NCI-H446 (cell line): Measurements from ENCODE around the gene MAF.

Experiments used
- DNase-seq, 2 experiments: peaks; one replicate each; lab custom pipeline; 2025; lab: John Stamatoyannopoulos, UW

MAF gene

DNA sequence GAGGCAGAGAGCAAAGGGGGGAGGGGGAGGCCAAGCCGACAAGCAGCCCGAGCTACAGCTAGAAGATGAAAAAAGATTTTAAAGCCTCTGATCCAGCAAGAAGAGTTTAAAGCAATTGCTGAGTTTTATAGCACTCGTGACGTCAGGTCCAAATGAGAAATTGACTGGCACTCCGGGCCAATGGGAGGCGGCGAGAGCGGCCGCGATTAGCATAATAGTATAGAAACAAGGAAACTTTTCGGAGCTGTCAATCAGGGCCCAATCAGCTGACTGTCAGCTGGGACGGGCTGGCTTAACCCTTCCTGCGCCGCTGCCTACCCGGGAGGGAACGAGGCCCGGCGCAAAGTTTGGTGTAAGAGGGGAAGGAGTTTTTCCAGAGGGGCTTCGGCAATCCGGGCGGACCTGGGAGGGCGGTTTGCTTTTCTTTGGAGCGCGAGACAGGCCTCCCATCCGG lies at the start of gene MAF:
TSS of gene MAF (minus strand) at position 100 of the 454 bp plus-strand sequence. CDS start 835 bp downstream, outside the sequence.
- no peak for DNase-seq

DNA sequence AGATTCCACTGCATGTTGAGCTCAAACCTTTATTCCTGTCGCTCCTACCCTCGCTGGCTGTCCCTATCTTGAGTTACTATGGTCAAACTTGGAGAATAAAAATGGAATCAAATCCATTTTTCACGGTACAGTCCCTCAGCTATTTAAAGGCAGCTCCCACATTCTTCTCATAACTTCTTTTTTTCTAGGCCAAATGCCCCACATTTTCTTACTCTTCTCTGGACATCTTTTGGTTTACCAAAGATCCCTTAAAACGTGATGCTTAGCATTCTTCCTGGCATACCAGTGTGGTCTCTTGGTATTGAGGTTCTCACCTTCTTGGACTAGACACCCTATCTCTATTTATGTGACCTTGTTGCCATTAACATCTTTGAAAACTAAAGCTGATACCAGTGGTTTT lies 48.3 kb upstream of the MAF start:
- no peak for DNase-seq

DNA sequence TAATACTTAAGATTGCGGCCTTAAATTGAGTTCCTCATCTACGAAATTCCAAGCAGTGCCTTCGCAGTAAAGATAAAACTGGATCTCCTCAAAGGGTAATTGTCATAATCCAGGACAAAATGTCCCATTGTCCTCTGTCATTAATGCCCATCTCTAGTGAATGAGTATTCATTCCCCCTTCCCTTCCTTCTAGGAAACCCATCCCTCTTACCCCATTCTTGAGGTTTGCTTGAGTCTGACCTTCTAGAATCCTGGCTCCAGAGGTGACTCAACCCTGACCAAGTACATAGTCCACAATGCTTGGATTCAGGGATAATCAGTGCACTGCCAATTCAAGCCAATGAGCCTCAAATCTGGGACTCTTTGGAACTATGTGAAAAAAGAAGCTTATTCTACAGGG lies 47.0 kb upstream of the MAF start:
- DNase-seq, result no peak

DNA sequence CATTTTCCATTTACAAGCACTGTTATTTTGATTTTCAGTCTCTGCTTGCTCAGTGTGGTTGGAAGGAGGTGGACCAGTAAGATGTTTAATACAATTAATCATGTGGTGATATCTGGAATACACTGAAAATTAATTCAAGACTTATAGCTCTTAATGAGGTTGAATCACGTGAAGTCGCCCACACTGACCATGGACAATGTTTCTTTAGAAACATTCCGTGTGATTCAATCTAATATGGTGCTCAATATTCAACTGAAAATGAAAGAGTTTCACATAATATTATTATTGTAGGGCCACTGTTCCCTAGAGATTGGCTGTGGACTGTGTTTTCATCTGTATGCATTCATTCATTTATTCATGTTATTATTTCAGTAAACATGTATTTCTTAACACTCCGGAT lies 45.2 kb upstream of the MAF start:
- DNase-seq, result no peak

DNA sequence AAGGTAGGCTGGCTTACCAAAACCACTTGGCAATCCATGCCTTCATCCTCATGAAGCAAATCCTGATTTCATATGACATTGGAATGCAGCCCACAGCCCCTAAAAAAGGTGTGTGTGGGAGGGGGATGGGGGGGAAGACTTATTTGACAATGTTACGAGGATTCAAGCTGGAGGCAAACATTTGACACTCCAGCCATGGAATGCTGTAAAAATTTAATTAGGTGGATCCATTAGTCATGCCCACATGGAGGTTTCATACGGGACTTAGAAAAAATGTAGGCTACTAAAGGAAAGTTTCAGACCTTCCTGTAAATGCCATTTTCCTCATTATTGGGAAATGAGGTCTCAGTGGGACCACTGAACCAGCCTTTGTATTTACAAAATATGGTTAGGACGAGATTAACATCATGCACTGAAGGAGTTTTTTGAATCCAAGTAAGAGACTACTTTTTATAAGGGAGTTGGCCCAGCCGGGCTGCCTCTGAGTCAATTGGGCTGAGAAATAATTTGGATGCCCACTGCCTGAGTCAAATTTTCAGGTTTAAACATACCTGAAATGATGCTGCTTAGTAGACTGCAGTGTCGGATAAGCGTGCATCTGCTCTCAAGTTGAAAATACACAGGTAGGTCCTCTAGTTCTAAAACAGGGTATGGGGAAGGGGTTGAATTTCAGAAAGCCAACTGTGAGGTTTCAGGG lies 44.6 kb upstream of the MAF start:
- DNase-seq, result no peak

DNA sequence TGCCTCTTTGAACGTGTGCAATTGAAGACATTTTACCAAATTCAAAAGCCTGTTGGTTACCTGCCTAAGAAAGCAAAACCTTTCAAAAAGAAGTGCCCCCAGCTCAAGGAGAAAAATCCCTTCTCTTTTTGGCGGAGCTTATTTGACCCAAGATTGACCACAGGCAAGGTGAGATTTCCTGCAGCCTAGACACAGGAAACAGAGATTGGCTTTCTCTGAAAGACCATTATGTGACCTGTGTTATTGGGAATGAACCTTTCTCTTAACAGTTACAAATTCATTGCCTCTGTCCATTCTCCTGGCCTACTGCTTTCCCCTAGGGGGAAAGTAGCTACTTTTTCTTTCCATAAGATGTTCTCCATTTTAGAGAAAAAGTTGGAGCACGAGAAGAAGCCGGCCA lies 42.1 kb upstream of the MAF start:
- DNase-seq, result no peak

DNA sequence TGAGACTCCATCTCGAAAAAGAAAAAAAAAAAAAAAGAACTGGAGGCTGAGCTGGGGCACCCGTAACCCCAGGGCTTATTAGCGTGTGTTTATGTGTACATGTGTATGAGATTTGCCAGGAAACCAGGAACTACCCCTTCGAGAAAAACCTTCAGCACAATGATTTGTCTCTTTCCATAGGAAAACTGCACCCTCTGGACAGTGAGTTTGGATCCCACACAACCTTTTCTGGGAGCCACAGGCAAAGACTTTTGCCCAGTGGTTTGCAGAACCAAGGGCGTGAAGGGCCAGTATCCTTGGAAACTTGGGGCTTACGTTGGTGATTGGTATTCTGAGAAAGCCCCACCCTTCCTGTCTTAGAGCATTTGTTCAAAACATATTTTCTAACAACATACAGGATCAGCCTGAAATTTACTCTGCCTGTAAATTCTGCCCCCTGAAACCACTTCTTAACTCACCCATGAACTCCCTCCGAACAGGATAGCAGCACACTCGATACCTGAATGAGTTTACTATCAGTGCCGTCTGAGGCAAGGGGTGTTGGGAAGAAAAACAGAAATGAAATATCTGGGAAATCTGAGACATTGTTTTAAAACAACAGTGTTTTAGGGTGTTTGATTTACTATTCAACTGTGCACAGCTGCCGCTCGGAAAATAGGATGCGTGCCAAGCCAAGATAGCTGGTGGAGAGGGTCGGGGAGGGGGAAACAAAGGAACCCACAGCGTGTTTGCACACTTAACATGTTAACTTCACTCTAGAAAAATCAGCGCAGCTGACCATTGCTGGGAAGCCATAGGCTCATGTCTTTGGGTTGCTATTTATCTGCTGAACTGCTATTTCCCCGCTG lies 40.2 kb upstream of the MAF start:
- DNase-seq, result no peak

DNA sequence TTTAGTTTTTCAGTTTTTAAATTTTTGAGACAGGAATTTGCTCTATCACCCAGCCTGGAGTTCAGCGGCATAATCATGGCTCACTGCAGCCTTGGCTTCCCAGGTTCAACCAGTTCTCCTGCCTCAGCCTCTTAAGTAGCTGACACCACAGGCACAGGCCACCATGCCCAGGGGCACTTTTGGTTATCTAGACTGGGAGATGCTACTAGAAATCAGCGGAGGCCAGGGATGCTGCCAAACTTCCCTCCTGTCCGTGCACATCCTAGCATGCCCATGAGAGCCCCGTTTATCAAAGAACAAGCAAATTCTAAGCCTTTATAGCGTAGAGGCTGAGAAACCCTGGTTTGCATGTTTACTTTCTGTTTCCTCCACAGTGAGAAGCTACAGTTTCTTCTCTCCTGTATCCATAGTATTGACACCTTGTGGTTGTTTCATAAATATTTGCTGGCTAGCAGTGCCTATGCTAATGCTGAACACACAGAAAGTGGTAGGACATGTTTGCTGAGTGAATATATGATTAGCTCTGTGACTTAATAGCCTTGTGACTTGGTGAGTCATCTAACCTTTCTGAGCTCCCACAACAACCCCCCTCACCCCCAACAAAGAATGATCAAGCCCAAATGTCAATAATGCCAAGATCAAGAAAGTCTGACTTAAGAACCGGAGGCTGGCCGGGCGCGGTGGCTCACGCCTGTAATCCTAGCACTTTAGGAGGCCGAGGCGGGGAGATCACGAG lies 39.2 kb upstream of the MAF start:
- DNase-seq, result no peak

DNA sequence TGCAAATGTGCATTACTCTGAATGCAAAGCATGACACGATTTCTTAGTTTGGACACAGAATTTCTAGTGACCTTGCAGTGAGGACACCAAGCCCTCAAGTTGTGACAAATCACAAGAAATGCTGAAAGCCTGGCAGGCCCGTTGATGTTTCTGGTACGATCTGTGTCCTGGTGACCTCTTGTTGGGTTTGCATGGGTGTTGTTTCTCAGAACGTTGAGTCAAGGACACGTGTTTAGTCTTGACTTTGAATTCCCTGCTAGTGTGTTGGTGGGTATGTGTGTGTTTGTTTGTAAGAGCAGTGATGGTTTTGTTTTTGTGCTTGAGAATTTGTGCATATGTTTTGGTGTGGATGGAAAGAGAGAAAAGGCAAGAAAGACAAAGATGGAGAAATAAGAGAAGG lies 37.8 kb upstream of the MAF start:
- DNase-seq, result no peak

DNA sequence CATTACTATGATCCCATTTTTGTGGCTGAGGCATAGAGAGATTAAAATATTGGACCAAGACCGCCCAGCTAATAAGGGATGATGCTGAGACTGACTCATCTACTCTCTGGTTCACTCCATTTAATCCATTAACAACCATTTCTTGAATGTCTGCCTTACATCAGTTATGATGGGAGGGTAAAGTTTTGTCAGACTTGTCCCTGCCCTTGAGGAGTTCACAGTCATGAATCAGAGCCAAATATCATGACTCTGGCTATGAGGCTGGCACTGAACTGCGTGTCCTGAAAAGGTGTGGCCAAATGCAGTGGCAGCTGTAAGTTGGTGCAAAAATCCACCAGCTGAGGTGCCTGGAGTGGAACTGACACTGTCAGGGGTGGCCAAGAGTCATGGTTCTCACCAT lies 35.0 kb upstream of the MAF start:
- DNase-seq, result no peak

DNA sequence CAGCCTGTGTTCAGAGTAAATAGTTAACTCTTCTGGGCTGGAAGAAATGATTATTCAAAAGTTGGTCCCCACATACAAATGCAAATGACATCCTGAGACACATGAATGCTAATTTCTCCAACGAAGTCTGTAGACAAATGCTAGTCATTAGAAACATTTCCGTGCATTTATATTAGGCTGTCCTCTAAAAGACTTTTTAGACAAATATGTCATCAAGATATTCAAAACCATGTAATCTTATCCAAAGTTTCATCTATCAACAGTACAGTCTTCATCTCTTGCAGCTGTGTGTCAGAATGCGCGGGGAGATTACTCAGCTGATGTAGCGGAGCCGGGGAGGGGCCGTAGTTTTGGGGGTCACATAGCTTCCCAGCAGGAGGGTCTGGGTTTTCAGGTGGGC lies 33.8 kb upstream of the MAF start:
- DNase-seq, result no peak

DNA sequence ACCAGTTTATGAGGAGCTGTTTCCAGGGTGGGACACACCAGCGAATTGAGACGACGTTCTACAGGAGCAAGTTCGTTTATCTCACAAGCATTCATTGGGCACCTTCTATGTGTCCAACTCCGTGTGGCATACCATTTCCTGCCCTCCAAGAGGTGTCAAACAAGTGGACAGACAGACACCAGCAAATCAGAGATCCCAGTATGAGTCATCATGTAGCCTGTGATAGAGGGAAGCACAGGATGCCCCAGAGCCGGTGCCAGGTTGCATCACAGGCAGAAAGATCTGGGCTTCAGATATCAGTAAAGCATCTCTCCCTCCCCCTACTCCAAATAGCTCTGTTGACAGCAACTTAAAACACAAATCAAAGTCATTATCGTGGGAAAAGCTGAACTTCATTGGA lies 31.8 kb upstream of the MAF start:
- DNase-seq, result no peak

DNA sequence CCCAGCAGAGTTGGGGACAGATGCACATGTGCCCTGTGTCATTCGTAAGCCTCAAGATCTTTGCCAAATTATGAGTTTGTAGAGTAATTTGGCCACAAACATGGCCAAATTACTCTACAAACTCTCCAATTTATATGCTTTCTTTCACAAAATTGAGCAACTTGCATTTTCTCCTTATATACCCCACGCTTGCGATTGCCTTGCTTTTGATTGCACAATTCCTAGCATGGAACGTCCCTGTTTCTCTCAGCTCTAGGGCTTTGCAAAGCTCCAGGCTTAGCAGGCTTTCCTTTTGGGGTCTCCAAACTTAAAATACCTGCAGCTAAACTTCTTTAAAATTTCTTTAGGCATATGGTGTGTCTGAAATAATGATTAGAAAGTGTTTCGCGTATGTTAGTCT lies 28.5 kb upstream of the MAF start:
- DNase-seq, result no peak

DNA sequence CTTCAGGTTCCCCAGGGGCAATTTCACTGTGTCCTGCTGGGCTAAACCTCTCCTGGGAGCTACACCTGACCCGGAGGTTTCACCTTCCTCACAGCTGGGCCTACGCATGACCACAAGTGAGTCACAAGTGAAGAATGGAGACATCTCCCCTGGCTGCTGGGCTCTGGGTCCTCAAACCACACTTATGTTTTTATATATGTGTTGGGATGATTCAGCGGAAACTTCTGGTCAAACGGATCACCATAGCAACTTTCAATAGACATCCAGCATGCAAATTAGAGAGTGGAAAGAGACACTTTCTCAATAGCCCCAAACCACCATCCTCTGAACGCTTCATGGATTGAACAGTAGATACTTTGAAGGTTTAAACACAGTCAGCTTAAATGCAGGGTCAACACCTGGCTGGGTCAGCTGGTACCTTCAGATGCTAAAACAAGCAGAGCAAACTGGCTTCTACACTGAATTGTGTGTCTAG lies 28.0 kb upstream of the MAF start:
- DNase-seq, result no peak

DNA sequence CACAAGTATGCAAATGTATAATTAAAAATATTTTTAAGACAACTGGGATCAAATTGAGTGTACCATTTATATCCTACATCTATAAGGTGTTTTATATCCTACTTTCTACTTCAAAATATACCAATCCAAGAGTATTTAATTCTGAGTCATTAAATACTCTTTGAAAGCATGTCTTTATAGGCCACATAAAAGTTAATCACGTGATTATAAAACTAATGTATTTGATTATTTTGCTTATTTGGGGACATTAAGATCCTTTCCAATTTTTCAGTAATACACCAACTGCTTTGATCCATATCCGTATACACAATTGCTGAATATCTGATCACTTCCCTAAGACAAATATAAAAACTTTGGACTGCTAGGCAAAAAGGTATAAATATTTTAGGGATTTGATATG lies 26.6 kb upstream of the MAF start:
- no peak for DNase-seq

DNA sequence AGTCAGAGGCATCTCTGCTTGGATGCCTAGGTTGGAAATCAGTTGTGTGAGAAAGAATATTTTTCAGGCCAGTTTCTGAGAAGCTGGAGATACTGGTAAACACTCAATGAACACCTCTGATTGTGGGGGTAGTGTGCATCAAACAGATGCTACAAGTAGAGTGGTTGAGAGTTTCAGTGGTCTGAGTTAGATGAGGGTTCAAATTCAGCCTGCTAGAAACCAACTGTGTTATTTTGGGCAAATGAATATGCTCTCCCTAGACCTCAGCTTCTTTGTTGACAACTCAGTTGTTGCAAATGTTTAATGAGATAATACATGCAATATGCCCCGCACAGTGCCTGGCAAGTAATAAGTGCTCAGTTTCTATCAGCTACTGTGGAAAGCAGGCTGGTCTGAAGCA lies 25.2 kb upstream of the MAF start:
- DNase-seq, result no peak

DNA sequence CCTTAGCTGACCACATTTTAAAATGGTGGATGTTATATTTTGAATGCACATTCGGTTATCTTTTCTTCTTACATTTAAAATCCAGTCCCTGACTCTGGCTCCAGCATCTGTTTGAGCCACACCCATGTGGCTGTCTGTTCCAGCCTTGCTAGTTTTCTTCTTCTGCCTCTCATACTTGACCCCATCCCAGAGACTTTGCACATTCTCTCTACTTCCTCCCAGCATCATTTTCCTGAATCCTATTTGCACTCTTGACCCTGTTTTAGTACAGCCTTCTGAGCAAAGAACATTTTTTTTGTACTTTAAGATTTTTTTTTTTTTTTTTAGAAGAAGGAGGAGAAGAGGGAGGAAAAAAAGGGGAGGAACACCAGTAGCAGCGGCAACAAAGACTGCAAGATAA lies 23.3 kb upstream of the MAF start:
- DNase-seq, result no peak

DNA sequence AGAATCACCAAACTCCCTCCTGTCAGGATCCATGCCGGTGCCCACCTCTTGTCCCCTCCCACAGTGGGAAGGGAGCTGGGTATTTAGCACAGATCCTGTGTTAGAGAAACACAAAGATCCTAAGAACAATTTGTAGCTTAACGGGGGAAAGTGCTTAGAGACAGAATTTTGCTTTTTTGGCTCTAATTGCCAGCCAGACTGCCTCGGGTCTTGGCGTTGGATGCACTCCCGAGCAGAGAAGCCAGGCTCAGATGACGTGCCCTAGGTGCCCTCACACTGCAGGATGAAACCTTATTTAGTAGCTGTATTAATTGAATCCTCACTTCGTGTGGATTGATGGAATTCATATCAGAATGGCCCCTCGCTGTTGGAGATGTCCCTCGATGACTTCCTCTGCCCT lies 22.5 kb upstream of the MAF start:
- no peak for DNase-seq

DNA sequence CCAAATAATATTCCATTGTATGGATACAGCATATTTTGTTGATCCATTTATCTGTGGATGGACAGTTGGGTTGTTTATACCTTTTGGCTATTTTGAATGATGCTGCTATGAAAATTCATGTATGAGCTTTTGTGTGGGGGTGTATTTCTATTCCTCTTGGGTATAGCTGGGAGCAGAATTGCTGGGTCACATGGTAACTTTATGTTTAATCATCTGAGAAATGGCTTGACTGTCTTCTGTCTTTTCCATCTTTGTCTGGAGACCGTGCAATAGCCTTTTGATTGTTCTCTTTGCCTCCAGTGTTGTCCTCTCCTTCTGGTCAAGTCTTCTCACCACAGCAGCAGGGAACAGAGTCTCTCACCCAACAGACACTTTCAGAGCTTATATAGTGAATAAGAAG lies 20.5 kb upstream of the MAF start:
- DNase-seq, result no peak

DNA sequence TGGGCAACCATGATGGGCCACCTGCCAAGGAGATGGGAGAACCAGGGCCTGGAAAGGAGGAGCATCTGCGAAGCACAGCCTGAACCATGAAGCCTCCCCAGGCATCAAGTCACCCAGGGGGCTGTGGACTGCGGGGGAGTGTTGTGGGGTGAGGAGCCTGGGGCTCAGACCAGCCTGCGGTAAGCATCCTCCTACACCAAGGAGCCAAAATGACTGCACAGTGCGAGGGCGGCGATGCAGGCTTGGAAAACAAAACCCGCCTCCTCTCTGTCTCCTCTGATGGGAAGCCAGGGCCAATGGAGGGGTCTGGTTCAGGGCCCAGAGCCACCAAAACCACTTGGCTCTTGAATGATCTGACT lies 18.1 kb upstream of the MAF start:
- no peak for DNase-seq

DNA sequence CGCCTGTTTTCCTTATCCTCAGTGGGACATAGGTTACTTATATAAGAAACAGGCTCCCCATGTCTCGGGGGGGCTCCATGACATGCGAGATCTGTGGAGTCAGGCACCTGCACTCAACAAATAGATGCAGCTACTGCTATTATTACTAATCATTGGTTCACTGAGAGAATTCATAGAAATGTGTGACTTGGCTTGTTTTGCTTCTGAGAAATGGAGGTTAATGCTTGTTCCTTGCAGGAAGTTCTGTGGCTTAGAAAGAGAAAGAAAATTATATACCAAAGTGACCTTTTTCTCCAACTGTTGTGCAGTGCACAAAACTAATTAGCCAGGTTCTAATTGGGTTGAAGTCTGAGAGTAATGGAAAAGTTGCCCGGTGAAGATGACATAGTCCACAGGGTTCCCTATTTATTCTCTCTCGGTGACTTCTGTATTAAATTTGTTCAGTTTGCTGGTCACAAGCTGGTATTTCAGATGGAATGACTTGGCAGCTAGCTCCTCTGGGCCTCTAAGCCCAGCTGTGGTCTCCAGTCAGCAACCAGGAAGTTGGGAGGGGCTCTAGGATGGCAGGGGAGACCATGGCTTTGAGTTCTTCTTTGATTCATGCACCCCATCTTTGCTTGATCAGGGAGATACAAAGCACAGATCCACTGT lies 17.6 kb upstream of the MAF start:
- no peak for DNase-seq

DNA sequence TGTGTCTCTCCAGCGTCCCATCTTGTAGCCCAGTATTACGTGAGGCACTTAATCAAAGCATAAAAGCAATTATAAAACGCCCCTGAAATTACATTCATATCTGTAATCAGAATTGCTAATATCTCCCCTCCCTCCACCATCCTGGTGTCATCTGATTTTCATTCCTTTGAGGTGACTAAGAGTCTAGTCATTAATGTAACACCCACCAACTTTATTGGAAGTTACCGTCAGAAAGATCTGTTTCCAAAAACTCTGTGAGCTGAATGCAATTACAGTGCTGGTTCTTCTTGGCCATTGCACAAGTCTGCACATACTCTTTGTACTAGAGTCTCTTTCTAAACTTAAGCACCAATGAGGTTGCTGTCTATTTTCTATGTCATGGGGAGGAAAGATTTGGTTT lies 12.5 kb upstream of the MAF start:
- no peak for DNase-seq
